Neural progenitor cell (in vitro differentiated cells): ENCODE measurements around the gene G3BP1. TPM values are rescaled to one million over a fixed set of nuclear protein-coding genes. Genes with fewer than 3 reads are reported as not detected.

ENCODE experiments used
- DNase-seq: peaks from one replicate; pipeline ENCODE4 v3.0.0-alpha.2; 2016; ENCODE audit warnings: low spot score
- H2AFZ ChIP-seq: fragments of 200-600 bp; sonication (generic); replicated peaks from 2 replicates; pipeline ENCODE4 v1.6.1; 2016; ENCODE audit warnings: antibody characterized with exemption
- H3F3A ChIP-seq: fragments of 200-600 bp; sonication (generic); 2 replicates; pipeline ENCODE4 v1.6.1; 2016; ENCODE audit warnings: antibody characterized with exemption, low read depth
- H3K27ac ChIP-seq: fragments of 200-600 bp; sonication (generic); 2 replicates; pipeline ENCODE4 v1.5.1; 2016; ENCODE audit warnings: mild to moderate bottlenecking
- H3K27me3 ChIP-seq: fragments of 200-600 bp; sonication (generic); 2 replicates; pipeline ENCODE4 v1.6.1; 2016; ENCODE audit warnings: mild to moderate bottlenecking, moderate library complexity
- H3K36me3 ChIP-seq: fragments of 200-600 bp; sonication (generic); 2 replicates; pipeline ENCODE4 v1.5.1; 2016
- H3K4me1 ChIP-seq: fragments of 200-600 bp; sonication (generic); 2 replicates; pipeline ENCODE4 v1.6.1; 2016; ENCODE audit warnings: mixed run types
- H3K4me2 ChIP-seq: fragments of 200-600 bp; sonication (generic); 2 replicates; pipeline ENCODE4 v1.6.1; 2016
- H3K4me3 ChIP-seq: fragments of 200-600 bp; sonication (generic); 2 replicates; pipeline ENCODE4 v1.5.1; 2016
- H3K79me2 ChIP-seq: fragments of 200-600 bp; sonication (generic); 2 replicates; pipeline ENCODE4 v1.6.1; 2016; ENCODE audit warnings: low read depth
- H3K9ac ChIP-seq: fragments of 200-600 bp; sonication (generic); 2 replicates; pipeline ENCODE4 v1.6.1; 2016
- H3K9me3 ChIP-seq: fragments of 200-600 bp; sonication (generic); 2 replicates; pipeline ENCODE4 v1.5.1; 2016; ENCODE audit warnings: low read depth
- H4K20me1 ChIP-seq: fragments of 200-600 bp; sonication (generic); 2 replicates; pipeline ENCODE4 v1.6.1; 2016; ENCODE audit warnings: low read depth
- H3K27ac Mint-ChIP-seq: 3 replicates; pipeline ENCODE4 v1.8.0; 2021; ENCODE audit warnings: mixed read lengths
- H3K27me3 Mint-ChIP-seq: 2 replicates; pipeline ENCODE4 v1.8.0; 2022; ENCODE audit warnings: low read depth, mild to moderate bottlenecking, inconsistent platforms, moderate library complexity, mixed read lengths; ENCODE audit not compliant: insufficient read depth
- H3K36me3 Mint-ChIP-seq: 3 replicates; pipeline ENCODE4 v1.8.0; 2021; ENCODE audit warnings: mixed read lengths
- H3K4me1 Mint-ChIP-seq: 3 replicates; pipeline ENCODE4 v1.8.0; 2021; ENCODE audit warnings: mixed read lengths
- H3K4me3 Mint-ChIP-seq: 3 replicates; pipeline ENCODE4 v1.8.0; 2021; ENCODE audit warnings: mild to moderate bottlenecking, moderate library complexity, mixed read lengths
- H3K9me3 Mint-ChIP-seq: 3 replicates; pipeline ENCODE4 v1.8.0; 2020; ENCODE audit warnings: mixed read lengths
- CTCF ChIP-seq: fragments of 200-600 bp; sonication (generic); IDR thresholded peaks from 2 replicates; pipeline ENCODE4 v1.5.1; 2017; ENCODE audit warnings: antibody characterized with exemption, mild to moderate bottlenecking
- EZH2 ChIP-seq: fragments of 200-600 bp; sonication (generic); IDR thresholded peaks from 2 replicates; pipeline ENCODE4 v1.6.1; 2017; ENCODE audit warnings: antibody characterized with exemption, mild to moderate bottlenecking, moderate library complexity
- EZH2phosphoT487 ChIP-seq: fragments of 200-600 bp; sonication (generic); IDR thresholded peaks from 2 replicates; pipeline ENCODE4 v1.6.1; 2017; ENCODE audit warnings: antibody characterized with exemption
- total RNA-seq: library from RNA; depleted of rRNA; stranded (reverse); fragments of >200 nt; gene quantifications from 2 replicates; pipeline ENCODE4 v1.2.3, GENCODE V29; 2015; ENCODE audit warnings: low replicate concordance

G3BP1 gene
- total RNA-seq, 1 donor from 2014 or later, result 304 TPM

- peaks cover 21% of the 10 kb centered on the region for H3K9me3 Mint-ChIP-seq
- no peaks in the 10 kb centered on the region for H3K27me3 ChIP-seq
- H3K4me2 ChIP-seq, result no peak overlapping the region
- H3K4me3 ChIP-seq, result no peak overlapping the region
- H3K4me1 Mint-ChIP-seq, result peaks cover 5% of the 10 kb centered on the region
- H4K20me1 ChIP-seq, result no peaks in the 10 kb centered on the region
- H2AFZ ChIP-seq, result no peak overlapping the region
- no peak overlapping the region for H3K9ac ChIP-seq
- no peaks in the 10 kb centered on the region for H3K79me2 ChIP-seq
- H3K27ac Mint-ChIP-seq, result no peak overlapping the region
- no peak for DNase-seq
- H3K36me3 ChIP-seq, result no peaks in the 10 kb centered on the region
- H3F3A ChIP-seq, result no peaks in the 10 kb centered on the region
- H3K27me3 Mint-ChIP-seq, result peaks cover 4% of the 10 kb centered on the region
- H3K9me3 ChIP-seq, result no peaks in the 10 kb centered on the region
- H3K4me3 Mint-ChIP-seq, result no peak overlapping the region
- no peak overlapping the region for H3K27ac ChIP-seq
- H3K4me1 ChIP-seq, result no peaks in the 10 kb centered on the region
- peaks cover 4% of the 10 kb centered on the region for H3K36me3 Mint-ChIP-seq
- TF ChIP-seq EZH2, result no peak
- no peak for TF ChIP-seq EZH2phosphoT487
- TF ChIP-seq CTCF, result no peak
These were observed 41.4 kb upstream of the G3BP1 start for GRCh38 chr5:151730381-151730780.

GRCh38 chr5:151733358-151734063 lies 38.2 kb upstream of the G3BP1 start:
- Histone ChIP-seq H4K20me1 (no peaks in the 10 kb centered on the region), H3K27me3 (no peaks in the 10 kb centered on the region), H3K27ac (no peak overlapping the region), H3K79me2 (no peaks in the 10 kb centered on the region), H3K9ac (no peak overlapping the region), H3K36me3 (no peaks in the 10 kb centered on the region), H3K9me3 (no peaks in the 10 kb centered on the region), H3F3A (no peaks in the 10 kb centered on the region), H3K4me2 (no peak overlapping the region), H2AFZ (no peak overlapping the region), H3K4me1 (no peaks in the 10 kb centered on the region), H3K4me3 (no peak overlapping the region)
- DNase-seq, result no peak
- Mint-ChIP-seq H3K36me3 (peaks cover 4% of the 10 kb centered on the region), H3K27ac (no peak overlapping the region), H3K4me3 (no peak overlapping the region), H3K9me3 (peaks cover 15% of the 10 kb centered on the region), H3K27me3 (peaks cover 6% of the 10 kb centered on the region), H3K4me1 (no peaks in the 10 kb centered on the region)
- no peak for TF ChIP-seq EZH2
- TF ChIP-seq EZH2phosphoT487, result no peak
- no peak for TF ChIP-seq CTCF

- Histone ChIP-seq H3K4me2 (no peak overlapping the region), H3K9ac (no peak overlapping the region), H3K27ac (no peak overlapping the region), H2AFZ (no peak overlapping the region), H3K79me2 (no peaks in the 10 kb centered on the region), H3K4me3 (no peak overlapping the region), H3K4me1 (no peaks in the 10 kb centered on the region), H3K27me3 (no peaks in the 10 kb centered on the region), H3K9me3 (no peaks in the 10 kb centered on the region), H3K36me3 (no peaks in the 10 kb centered on the region), H3F3A (no peaks in the 10 kb centered on the region), H4K20me1 (no peaks in the 10 kb centered on the region)
- H3K36me3 Mint-ChIP-seq, result peaks cover 4% of the 10 kb centered on the region
- no peak for DNase-seq
- no peak for TF ChIP-seq EZH2
- no peak for TF ChIP-seq EZH2phosphoT487
- TF ChIP-seq CTCF, result no peak
- no peak overlapping the region for H3K4me3 Mint-ChIP-seq
- H3K9me3 Mint-ChIP-seq, result peaks cover 13% of the 10 kb centered on the region
- peaks cover 6% of the 10 kb centered on the region for H3K27me3 Mint-ChIP-seq
- H3K4me1 Mint-ChIP-seq, result no peaks in the 10 kb centered on the region
- H3K27ac Mint-ChIP-seq, result no peak overlapping the region
These were observed 37.7 kb upstream of the G3BP1 start for GRCh38 chr5:151734064-151734408.
